GM18870 (cell line): Measurements from ENCODE around the gene PHETA2.
"Not testable (repeated sequence)": the region's sequence is repeated elsewhere in the genome, so short reads cannot be mapped to it uniquely, and the experiment has no call there.

Experiments
- ATAC-seq: cut with Tn5 transposase; IDR thresholded peaks from one replicate; pipeline ENCODE4 v1.9.1; 2021; ENCODE audit warnings: moderate library complexity; ENCODE audit not compliant: unreplicated experiment

The PHETA2 gene

GRCh38 chr22:42101199-42101598 lies 27.2 kb downstream of the PHETA2 start:
- ATAC-seq, result no peak

GRCh38 chr22:42104332-42104860 lies 30.3 kb downstream of the PHETA2 start:
- ATAC-seq, result not testable (repeated sequence)

GRCh38 chr22:42108848-42109247 lies 34.8 kb downstream of the PHETA2 start:
- ATAC-seq, result no peak

- ATAC-seq, result no peak
These were observed 37.8 kb downstream of the PHETA2 start for GRCh38 chr22:42111798-42112197.

DNA sequence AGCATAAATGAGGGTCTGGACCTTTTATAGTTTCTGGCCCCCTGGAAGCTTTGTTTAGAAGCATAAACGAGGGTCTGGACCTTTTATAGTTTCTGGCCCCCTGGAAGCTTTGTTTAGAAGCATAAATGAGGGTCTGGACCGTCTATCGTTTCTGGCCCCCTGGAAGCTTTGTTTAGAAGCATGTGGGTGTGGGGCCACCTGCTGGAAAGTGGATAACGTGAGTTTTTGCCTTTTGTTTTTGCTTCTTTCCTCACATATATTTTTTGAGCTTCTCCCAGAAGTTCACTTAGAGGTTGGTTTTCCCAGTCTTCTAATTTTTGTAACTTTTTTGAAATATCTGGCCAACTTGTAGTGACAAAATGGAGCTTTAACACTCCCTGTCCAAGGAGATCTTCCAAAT lies 38.7 kb downstream of the PHETA2 start:
- not testable (repeated sequence) for ATAC-seq

- no peak for ATAC-seq
These were observed 40.7 kb downstream of the PHETA2 start for GRCh38 chr22:42114721-42115120.

DNA sequence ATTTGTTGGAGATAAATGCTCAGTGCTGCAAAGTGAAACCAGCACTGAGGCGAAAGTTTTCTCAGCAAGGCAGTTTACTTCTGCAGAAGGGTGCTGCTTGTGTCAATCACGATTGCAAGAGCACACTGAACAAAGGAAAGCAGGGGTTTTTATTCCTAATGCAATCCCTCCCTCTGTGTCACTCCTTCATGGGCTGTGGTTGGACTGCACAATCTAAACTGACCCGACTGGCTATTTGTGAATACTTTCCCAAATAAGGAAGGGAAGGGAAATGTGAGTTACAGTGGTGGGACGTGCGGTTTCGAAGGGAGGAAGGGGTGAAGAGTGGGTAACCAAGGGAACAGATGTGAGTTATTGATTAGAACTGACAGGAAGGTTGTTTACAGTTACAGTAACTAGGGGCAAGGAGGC lies 41.4 kb downstream of the PHETA2 start:
- not testable (repeated sequence) for ATAC-seq

DNA sequence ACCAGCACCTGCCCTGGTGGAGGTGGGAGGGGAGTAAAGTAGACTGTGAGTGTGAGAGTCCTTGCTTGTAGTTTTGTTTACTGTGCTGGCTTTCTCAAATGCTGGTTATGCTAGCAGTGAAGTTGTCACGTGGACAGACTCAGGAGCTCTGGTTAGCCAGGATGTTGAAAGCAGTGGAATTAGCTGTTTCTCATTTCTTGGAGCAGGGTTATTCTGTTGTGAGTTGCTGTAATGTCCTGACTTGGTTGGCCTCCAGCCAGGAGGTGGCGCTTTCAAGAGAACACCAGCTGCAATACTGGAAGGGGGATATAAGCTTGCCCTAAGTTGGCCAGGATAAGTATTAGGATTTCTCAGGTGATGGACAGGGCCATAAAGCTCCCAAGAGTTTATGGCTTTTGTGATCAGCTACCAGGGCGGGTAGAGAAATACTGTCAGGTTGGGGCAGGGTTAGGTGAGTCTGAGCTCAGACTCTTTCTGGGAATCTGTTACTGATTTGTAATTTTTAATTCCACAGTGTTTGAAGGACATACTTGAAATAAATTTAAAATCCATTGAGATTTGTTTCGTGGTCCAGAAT lies 42.9 kb downstream of the PHETA2 start:
- no peak for ATAC-seq

DNA sequence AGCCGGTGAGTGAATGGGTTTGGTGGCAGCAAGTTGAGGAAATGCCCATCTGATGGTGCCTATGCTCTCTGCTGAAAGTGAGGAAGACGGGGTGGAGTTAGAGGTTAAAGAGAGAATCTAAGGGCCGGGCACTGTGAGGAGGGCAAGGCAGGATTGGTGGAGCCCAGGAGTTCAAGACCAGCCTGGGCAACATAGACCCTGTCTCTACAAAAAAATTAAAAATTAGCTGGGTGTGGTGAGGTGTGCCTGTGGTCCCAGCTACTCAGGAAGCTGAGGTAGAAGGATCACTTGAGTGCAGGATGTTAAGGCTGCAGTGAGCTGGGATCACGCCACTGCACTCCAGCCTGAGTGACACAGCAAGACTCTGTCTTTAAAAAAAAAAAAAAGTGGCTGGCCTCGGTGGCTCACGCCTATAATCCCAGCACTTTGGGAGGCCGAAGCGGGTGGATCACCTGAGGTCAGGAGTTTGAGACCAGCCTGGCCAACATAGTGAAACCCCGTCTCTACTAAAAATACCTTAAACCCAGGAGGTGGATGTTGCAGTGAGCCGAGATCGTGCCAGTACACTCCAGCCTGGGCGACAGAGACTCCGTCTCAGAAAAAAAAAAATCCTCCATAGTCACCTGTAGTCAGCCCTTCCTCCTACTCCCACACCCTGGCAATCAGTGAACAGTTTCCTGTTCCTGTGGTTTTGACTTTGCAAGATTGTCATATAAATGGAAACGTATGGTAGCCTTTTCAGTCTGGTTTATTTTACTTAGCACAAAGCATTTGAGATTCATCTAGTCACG lies 46.4 kb downstream of the PHETA2 start:
- ATAC-seq, result not testable (repeated sequence)

DNA sequence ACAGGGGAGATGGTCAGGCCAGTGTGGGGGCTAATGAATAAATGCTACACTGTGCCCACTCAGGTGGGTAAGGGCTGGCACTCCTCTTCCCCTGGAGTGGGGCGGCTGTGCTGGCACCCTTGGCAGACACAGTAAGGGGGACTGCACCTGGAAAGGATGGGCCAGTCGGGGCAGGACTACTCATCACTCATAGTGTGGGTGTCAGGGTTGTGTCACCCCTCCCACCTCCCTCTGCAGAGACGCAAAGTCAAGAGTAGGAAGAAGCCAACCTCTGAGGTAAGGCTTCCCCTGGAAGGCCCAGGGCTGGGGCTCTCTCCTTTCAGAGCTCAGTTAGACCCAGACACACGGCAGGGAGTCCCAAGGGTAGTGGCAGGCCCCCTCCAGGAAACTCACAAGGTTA lies 49.5 kb downstream of the PHETA2 start:
- ATAC-seq, result not testable (repeated sequence)

DNA sequence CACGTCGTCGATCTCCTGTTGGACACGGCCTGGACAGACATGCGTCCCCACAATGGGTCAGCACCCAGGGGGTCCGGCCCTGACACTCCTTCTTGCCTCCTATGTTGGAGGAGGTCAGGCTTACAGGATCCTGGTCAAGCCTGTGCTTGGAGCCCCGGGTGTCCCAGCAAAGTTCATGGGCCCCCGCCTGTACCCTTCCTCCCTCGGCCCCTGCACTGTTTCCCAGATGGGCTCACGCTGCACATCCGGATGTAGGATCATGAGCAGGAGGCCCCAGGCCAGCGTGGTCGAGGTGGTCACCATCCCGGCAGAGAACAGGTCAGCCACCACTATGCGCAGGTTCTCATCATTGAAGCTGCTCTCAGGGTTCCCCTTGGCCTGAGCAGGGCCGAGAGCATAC lies 53.6 kb downstream of the PHETA2 start:
- ATAC-seq, result no peak

DNA sequence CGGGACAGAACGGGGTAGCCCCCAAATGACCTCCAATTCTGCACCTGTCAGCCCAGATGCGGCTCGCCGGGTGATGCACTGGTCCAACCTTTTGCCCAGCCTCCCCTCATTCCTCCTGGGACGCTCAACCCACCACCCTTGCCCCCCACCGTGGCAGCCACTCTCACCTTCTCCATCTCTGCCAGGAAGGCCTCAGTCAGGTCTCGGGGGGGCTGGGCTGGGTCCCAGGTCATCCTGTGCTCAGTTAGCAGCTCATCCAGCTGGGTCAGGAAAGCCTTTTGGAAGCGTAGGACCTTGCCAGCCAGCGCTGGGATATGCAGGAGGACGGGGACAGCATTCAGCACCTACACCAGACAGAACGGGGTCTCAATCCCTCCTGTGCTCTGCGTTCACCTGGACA lies 54.0 kb downstream of the PHETA2 start:
- not testable (repeated sequence) for ATAC-seq
